Thyroid gland (tissue), 4 donors: ENCODE data around the gene EGFL8.

Source experiments
- POLR2A ChIP-seq, 2 donors: fragments of 450-650 bp; IDR thresholded peaks; one replicate each; pipeline ENCODE4 v1.6.1; 2017; ENCODE audit warnings: antibody characterized with exemption in 2 of 2, mild to moderate bottlenecking in 2 of 2, moderate library complexity in 1 of 2
- TF ChIP-seq, protein P1 (sequence below), 6 experiments: fragments of 200-600 bp in 3 of 6; fragments of 450-650 bp in 3 of 6; sonication (generic) in 3 of 6; IDR thresholded peaks; one replicate each; pipeline ENCODE4 v1.5.1; 2016 to 2019; ENCODE audit warnings: antibody characterized with exemption in 6 of 6, mild to moderate bottlenecking in 2 of 6, inconsistent platforms in 1 of 6, moderate library complexity in 1 of 6

DNA sequence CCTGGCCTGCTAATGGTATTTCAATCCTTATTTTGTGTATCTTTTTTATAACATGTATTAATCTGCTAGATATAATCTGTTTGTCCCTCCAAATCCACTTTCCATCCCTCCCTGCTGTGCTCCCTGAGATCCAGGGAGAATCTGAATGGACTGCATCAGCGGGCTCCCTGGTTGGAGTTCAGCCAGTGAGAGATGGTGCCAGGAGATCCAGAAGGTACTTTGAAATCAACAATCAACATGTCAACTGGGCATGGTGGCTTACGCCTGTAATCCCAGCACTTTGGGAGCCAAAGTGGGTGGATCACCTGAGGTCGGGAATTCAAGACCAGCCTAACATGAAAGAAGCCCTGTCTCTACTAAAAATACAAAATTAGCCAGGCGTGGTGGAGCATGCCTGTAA is 40.7 kb upstream of the EGFL8 start:
- TF ChIP-seq, protein P1, sequence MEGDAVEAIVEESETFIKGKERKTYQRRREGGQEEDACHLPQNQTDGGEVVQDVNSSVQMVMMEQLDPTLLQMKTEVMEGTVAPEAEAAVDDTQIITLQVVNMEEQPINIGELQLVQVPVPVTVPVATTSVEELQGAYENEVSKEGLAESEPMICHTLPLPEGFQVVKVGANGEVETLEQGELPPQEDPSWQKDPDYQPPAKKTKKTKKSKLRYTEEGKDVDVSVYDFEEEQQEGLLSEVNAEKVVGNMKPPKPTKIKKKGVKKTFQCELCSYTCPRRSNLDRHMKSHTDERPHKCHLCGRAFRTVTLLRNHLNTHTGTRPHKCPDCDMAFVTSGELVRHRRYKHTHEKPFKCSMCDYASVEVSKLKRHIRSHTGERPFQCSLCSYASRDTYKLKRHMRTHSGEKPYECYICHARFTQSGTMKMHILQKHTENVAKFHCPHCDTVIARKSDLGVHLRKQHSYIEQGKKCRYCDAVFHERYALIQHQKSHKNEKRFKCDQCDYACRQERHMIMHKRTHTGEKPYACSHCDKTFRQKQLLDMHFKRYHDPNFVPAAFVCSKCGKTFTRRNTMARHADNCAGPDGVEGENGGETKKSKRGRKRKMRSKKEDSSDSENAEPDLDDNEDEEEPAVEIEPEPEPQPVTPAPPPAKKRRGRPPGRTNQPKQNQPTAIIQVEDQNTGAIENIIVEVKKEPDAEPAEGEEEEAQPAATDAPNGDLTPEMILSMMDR (IDR thresholded peaks at IDR 0.05): no peak
- no peak for TF ChIP-seq POLR2A (IDR thresholded peaks at IDR 0.05)
